Measurements from ENCODE around the gene TMEM52. TPM values are rescaled to one million over a fixed set of nuclear protein-coding genes. Genes with fewer than 3 reads are reported as not detected.

The TMEM52 gene
- polyA plus RNA-seq, 1 of the 3 experiments (the other 2 are of a cell fraction), result 4.8 TPM

DNA sequence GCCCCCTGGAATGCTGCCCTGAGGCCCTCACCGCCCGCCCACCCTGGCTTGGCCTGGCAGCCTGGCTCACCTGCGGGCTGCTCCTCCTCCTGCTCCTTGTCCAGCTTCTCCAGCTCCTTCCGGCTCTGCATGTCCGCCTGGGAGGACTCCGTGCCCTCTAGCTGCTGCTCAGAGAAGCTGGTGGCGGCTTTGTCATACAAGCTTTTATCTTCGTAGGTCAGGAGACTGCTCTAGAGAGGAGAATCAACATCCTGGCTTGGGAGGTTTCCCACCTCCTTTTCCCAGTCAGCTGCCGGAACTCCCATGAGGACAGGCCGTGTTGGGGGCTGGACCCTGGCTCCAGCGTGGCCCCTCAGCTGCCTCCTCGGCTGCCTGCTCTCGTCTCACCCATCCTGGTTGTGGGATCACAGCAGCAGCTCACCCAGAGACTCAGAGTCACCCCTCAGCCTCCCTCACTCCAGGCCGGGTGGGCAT lies 36.6 kb upstream of the TMEM52 start:
- Histone ChIP-seq H2AFZ (ENCODE audit: low read depth) (no peak overlapping the region), H3K9me2 (no peaks in the 10 kb centered on the region), H3K27me3 (ENCODE audit: insufficient read depth) (no peaks in the 10 kb centered on the region), H3K27ac (ENCODE audit: low read depth in 2 of 2, low read length in 1 of 2) (no peak overlapping the region), H3F3A (replicated peaks; ENCODE audit: insufficient read depth) (no peaks in the 10 kb centered on the region), H3K9me3 (no peaks in the 10 kb centered on the region), H3K79me2 (ENCODE audit: insufficient read depth) (no peaks in the 10 kb centered on the region), H3K4me3 (ENCODE audit: low read depth in 2 of 2, low read length in 1 of 2) (no peak overlapping the region), H3K4me1 (ENCODE audit: control insufficient read depth in 1 of 2, insufficient read depth in 2 of 2, low read depth in 1 of 2, low read length in 1 of 2) (peaks cover 0 to 5% of the 10 kb centered on the region in 2 experiments; a peak in 1 of 4 replicates), H4K20me1 (ENCODE audit: insufficient read depth) (no peaks in the 10 kb centered on the region), H3K36me3 (replicated peaks in 1 of 2; ENCODE audit: control insufficient read depth in 1 of 2, insufficient read depth in 2 of 2, low read length in 1 of 2) (no peaks in the 10 kb centered on the region), H3K9ac (no peak overlapping the region), H3K4me2 (no peak overlapping the region)
- DNase-seq, result no peak
- POLR2A ChIA-PET, result no interaction called here
- TF ChIP-seq NRF1 (IDR thresholded peaks at IDR 0.05; ENCODE audit: low read depth, low read length), result no peak
- TF ChIP-seq POLR2AphosphoS5 (IDR thresholded peaks at IDR 0.05; ENCODE audit: low read depth, low read length), result no peak
- TF ChIP-seq RCOR1 (IDR thresholded peaks at IDR 0.05; ENCODE audit: low read length), result no peak
- TF ChIP-seq, protein P1, sequence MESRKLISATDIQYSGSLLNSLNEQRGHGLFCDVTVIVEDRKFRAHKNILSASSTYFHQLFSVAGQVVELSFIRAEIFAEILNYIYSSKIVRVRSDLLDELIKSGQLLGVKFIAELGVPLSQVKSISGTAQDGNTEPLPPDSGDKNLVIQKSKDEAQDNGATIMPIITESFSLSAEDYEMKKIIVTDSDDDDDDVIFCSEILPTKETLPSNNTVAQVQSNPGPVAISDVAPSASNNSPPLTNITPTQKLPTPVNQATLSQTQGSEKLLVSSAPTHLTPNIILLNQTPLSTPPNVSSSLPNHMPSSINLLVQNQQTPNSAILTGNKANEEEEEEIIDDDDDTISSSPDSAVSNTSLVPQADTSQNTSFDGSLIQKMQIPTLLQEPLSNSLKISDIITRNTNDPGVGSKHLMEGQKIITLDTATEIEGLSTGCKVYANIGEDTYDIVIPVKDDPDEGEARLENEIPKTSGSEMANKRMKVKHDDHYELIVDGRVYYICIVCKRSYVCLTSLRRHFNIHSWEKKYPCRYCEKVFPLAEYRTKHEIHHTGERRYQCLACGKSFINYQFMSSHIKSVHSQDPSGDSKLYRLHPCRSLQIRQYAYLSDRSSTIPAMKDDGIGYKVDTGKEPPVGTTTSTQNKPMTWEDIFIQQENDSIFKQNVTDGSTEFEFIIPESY (IDR thresholded peaks at IDR 0.05; ENCODE audit: borderline replicate concordance, low read depth), result no peak
- no peak for TF ChIP-seq GABPA (IDR thresholded peaks at IDR 0.05; ENCODE audit: low read depth)
- no peak for TF ChIP-seq TCF12 (IDR thresholded peaks at IDR 0.05)
- no peak for TF ChIP-seq MEF2A (IDR thresholded peaks at IDR 0.05; ENCODE audit: borderline replicate concordance, low read depth)
- TF ChIP-seq EZH2phosphoT487 (IDR thresholded peaks at IDR 0.05; ENCODE audit: borderline replicate concordance, low read depth), result no peak
- TF ChIP-seq JUND (IDR thresholded peaks at IDR 0.05), result no peak
- TF ChIP-seq RXRA (IDR thresholded peaks at IDR 0.05; ENCODE audit: borderline replicate concordance, low read depth), result no peak
- TF ChIP-seq TAF1 (IDR thresholded peaks at IDR 0.05; ENCODE audit: borderline replicate concordance, low read depth, low read length), result no peak
- TF ChIP-seq MXI1 (IDR thresholded peaks at IDR 0.05; ENCODE audit: low read depth, low read length), result no peak
- no peak for TF ChIP-seq USF2 (IDR thresholded peaks at IDR 0.05; ENCODE audit: borderline replicate concordance, low read depth, low read length)
- no peak for TF ChIP-seq YY1 (IDR thresholded peaks at IDR 0.05; ENCODE audit: low read depth)
- TF ChIP-seq ELF1 (IDR thresholded peaks at IDR 0.05), result no peak
- no peak for TF ChIP-seq FOXJ3 (CRISPR knock-in tag; IDR thresholded peaks at IDR 0.05)
- no peak for TF ChIP-seq REST (IDR thresholded peaks at IDR 0.05; ENCODE audit: low read depth, low read length)
- CTCF ChIA-PET, result interaction anchor here (1.0 to 10.4 kb wide), 4 partner anchors 10 to 88 kb away, joined by 3 to 268 read pairs (median 6); no protein-coding TSS in a partner anchor
- 54% methylated on average over 9 of the region's 14 CpGs for WGBS (ENCODE audit: low lambda C conversion rate)

Data from SK-N-SH (cell line).